Lung (tissue), 12 donors: ENCODE results near the gene APRT. TPM values are rescaled to one million over a fixed set of nuclear protein-coding genes. Genes with fewer than 3 reads are reported as not detected.

Experiments used
- ATAC-seq: fragments of 200-7000 bp; cut with Tn5 transposase; one replicate; pipeline ENCODE4 v1.9.1; 2020; ENCODE audit warnings: moderate number of reproducible peaks; ENCODE audit not compliant: insufficient read depth, low FRiP score
- DNase-seq, 3 donors: peaks; one replicate each; pipeline ENCODE4 v3.0.0-alpha.2; 2013 to 2017
- H3K27ac ChIP-seq, 2 donors: one replicate each; pipeline ENCODE4 v1.5.1; 2013; ENCODE audit warnings: mild to moderate bottlenecking in 2 of 2, moderate library complexity in 2 of 2, control low read depth in 1 of 2, inconsistent platforms in 1 of 2, low read depth in 1 of 2, low read length in 1 of 2
- H3K27me3 ChIP-seq, 3 donors: one replicate each; pipeline ENCODE4 v1.5.1; 2013; ENCODE audit warnings: low read length in 2 of 3; ENCODE audit not compliant: control insufficient read depth in 3 of 3, insufficient read depth in 3 of 3
- H3K36me3 ChIP-seq, 4 donors: one replicate each; pipeline ENCODE4 v1.5.1; 2013; ENCODE audit warnings: low read length in 4 of 4, mild to moderate bottlenecking in 1 of 4, moderate library complexity in 1 of 4; ENCODE audit not compliant: control insufficient read depth in 4 of 4, insufficient read depth in 4 of 4
- H3K4me1 ChIP-seq, 5 donors: one replicate each; pipeline ENCODE4 v1.5.1; 2013; ENCODE audit warnings: low read length in 5 of 5, mild to moderate bottlenecking in 2 of 5, moderate library complexity in 1 of 5; ENCODE audit not compliant: control insufficient read depth in 5 of 5, insufficient read depth in 5 of 5
- H3K4me3 ChIP-seq: one replicate; pipeline ENCODE4 v1.5.1; 2013; ENCODE audit warnings: mild to moderate bottlenecking, control low read depth, moderate library complexity
- H3K9ac ChIP-seq, 2 donors: one replicate each; pipeline ENCODE4 v1.5.1; 2013; ENCODE audit warnings: low read length in 2 of 2, control low read depth in 1 of 2; ENCODE audit not compliant: insufficient read depth in 1 of 2
- H3K9me3 ChIP-seq, 4 donors: one replicate each; pipeline ENCODE4 v1.5.1; 2013; ENCODE audit warnings: low read length in 3 of 4, mild to moderate bottlenecking in 1 of 4, moderate library complexity in 1 of 4; ENCODE audit not compliant: control insufficient read depth in 4 of 4, insufficient read depth in 3 of 4
- WGBS, 2 donors: extraction: QIAGEN DNeasy Blood & Tissue Kit; methylation state at CpG; one replicate each; pipeline ENCODE4 v1.1.7; 2013; 5-methylcytosine and 5-hydroxymethylcytosine counted together
- polyA plus RNA-seq, 2 donors: library from polyadenylated mRNA; stranded (reverse); fragments of 200-250 nt; gene quantifications; one replicate each; pipeline ENCODE4 v1.2.1, GENCODE V29; 2013
- total RNA-seq, 2 donors: library from RNA; depleted of rRNA in 1 of 2; stranded (reverse); fragments of >200 nt in 1 of 2; gene quantifications; one replicate each; pipeline ENCODE4 v1.2.1, GENCODE V29; 2014 to 2021
- TF ChIP-seq, protein P1 (sequence below): IDR thresholded peaks from 2 replicates; pipeline ENCODE4 v1.5.1; 2012; ENCODE audit warnings: mild to moderate bottlenecking; ENCODE audit errors: control extremely low read depth, extremely low read depth
- donor health status: control.
- donor health status: control.
- donor health status: Bipolar disorder and iron deficiency.
- donor health status: healthy.
- donor health status: DM: yes; HTN: yes; CAD: no.

Gene APRT
- total and polyA plus RNA-seq, 4 donors, result 44.2 to 260 (median 176) TPM

DNA sequence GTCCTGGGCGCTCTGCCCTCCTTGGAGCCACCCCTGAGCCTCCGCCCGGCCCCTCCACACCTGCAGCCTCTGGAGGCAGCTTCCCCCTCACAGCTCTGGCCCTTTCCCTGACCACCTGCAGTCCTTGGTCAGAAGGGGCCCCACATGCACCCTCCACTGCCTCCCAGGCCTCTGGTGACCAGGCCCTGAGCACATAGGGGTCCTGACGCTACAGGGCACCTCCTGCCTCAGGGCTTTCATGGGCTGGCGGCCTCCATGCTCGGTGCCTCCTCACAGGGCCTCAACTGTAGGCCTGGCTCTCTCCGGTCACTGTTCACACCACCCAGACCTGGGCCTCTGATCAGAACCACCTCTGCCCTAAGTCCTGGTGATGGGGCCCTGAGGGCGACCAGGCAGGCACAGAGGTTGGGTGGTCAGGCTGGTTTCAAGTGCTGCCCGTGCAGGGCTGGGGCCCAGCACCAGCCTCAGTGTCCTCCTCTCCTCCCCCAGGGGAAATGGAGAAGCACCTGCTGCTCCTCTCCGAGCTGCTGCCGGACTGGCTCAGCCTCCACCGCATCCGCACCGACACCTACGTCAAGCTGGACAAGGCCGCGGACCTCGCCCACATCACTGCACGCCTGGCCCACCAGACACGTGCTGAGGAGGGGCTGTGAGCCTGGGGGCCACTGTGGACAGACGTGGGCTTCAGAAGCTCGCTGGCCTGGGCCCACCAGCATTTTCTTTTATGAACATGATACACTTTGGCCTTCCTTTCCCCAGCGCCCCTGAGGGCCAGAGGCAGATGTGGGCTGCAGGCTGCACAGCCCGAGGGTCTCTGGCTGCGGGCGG is 3.9 kb downstream of the APRT start:
- no peak overlapping the region for H3K9ac ChIP-seq
- H3K36me3 ChIP-seq, result peaks cover 0 to 16% (median 9%) of the 10 kb centered on the region in 4 donors
- H3K4me3 ChIP-seq, result no peak overlapping the region
- WGBS, 2 donors, result 92 to 95% methylated on average over 26 of the region's 26 CpGs
- no peaks in the 10 kb centered on the region for H3K9me3 ChIP-seq
- H3K4me1 ChIP-seq, result peaks cover 0 to 37% (median 11%) of the 10 kb centered on the region in 5 donors
- DNase-seq, result no peak
- no peaks in the 10 kb centered on the region for H3K27me3 ChIP-seq
- H3K27ac ChIP-seq, result no peak overlapping the region
- TF ChIP-seq, protein P1, sequence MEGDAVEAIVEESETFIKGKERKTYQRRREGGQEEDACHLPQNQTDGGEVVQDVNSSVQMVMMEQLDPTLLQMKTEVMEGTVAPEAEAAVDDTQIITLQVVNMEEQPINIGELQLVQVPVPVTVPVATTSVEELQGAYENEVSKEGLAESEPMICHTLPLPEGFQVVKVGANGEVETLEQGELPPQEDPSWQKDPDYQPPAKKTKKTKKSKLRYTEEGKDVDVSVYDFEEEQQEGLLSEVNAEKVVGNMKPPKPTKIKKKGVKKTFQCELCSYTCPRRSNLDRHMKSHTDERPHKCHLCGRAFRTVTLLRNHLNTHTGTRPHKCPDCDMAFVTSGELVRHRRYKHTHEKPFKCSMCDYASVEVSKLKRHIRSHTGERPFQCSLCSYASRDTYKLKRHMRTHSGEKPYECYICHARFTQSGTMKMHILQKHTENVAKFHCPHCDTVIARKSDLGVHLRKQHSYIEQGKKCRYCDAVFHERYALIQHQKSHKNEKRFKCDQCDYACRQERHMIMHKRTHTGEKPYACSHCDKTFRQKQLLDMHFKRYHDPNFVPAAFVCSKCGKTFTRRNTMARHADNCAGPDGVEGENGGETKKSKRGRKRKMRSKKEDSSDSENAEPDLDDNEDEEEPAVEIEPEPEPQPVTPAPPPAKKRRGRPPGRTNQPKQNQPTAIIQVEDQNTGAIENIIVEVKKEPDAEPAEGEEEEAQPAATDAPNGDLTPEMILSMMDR, result no peak
- ATAC-seq, result no peak

DNA sequence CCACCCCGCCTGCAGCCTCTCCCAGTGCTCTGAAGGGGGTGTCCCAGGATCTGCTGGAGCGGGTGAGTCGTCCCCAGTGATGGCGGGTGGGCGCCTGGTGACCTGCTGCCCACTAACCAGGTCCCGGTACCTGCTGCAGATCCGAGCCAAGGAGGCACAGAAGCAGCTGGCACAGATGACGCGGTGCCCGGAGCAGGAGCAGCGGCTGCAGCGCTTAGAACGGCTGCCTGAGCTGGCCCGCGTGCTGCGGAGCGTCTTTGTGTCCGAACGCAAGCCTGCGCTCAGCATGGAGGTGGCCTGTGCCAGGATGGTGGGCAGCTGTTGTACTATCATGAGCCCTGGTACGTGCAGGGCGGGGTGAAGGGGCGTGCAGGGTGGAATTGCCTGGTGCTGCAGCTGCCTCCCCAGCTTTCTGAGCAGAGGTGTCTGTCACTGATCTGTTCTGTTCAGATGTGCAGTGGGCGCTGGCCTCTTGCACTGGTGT is 4.5 kb downstream of the APRT start:
- Histone ChIP-seq H3K9ac (no peak overlapping the region), H3K36me3 (peaks cover 0 to 16% (median 9%) of the 10 kb centered on the region in 4 donors), H3K27me3 (no peaks in the 10 kb centered on the region), H3K9me3 (no peaks in the 10 kb centered on the region), H3K27ac (no peak overlapping the region), H3K4me1 (peaks cover 0 to 34% (median 11%) of the 10 kb centered on the region in 5 donors), H3K4me3 (no peak overlapping the region)
- TF ChIP-seq, protein P1, result no peak
- ATAC-seq (no peak), DNase-seq (no peak)
- WGBS, 2 donors, result 92 to 94% methylated on average over 24 of the region's 24 CpGs

DNA sequence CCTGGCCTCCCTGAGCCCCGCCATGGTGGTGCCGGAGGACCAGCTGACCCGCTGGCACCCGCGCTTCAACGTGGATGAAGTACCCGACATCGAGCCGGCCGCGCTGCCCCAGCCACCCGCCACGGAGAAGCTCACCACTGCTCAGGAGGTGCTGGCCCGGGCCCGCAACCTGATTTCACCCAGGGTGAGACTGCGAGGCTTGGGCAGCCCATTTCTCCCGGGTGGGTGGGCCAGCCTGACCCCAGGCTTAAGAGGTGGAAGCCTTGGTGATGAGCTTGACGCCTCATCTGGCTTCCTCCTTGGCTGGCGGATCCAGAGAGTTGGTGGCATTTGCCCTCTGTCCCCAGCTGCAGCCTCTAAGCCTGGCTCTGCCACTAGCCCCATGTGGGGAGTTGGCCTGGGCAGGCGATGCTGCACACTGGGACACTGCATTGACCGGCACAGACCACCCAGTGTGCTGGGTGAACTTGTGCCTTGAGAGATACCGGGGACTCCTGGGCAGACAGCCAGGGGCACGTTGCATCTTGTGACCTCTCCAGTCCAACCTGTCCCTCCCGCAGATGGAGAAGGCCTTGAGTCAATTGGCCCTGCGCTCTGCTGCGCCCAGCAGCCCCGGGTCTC is 5.1 kb downstream of the APRT start:
- ATAC-seq (no peak), DNase-seq (no peak)
- Histone ChIP-seq H3K9me3 (no peaks in the 10 kb centered on the region), H3K27me3 (no peaks in the 10 kb centered on the region), H3K9ac (no peak overlapping the region), H3K27ac (no peak overlapping the region), H3K4me3 (no peak overlapping the region), H3K36me3 (peaks cover 0 to 16% (median 9%) of the 10 kb centered on the region in 4 donors), H3K4me1 (peaks cover 0 to 33% (median 11%) of the 10 kb centered on the region in 5 donors)
- TF ChIP-seq, protein P1, result no peak
- 86 to 90% methylated on average over 27 of the region's 27 CpGs for WGBS, 2 donors
